ENCODE measurements around the gene TRAPPC12.

The TRAPPC12 gene

DNA sequence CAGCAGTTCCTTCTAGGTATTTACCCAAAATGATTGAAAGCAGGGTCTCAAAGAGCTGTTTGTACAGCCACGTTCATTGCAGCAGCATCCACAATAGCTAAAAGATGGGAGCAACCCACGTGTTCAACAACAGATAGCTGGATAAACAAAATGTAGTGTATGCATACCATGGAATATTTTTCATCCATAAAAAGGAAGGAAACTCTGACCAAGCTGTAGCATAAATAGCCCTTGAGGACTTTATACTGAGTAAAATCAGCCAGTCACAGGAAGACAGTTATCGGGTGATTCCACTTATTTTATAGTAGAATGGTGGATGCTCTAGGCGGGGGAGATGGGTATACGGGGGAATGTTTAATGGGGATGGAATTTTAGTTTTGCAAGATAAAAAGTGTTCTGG is 7.5 kb downstream of the TRAPPC12 start:
- no peak overlapping the region for H3K9ac ChIP-seq (ENCODE audit: low read length)
- H2BK15ac ChIP-seq (replicated peaks; ENCODE audit: low read depth) = no peak overlapping the region
- H3K56ac ChIP-seq (ENCODE audit: low read length) = no peak overlapping the region
- no peak overlapping the region for H2AK5ac ChIP-seq (ENCODE audit: low read length)
- WGBS (ENCODE audit: extremely low coverage, insufficient coverage, low lambda C conversion rate) = 100% methylated on average over 2 of the region's 5 CpGs
- no peak overlapping the region for H4K8ac ChIP-seq (ENCODE audit: low read depth, low read length)
- no peaks in the 10 kb centered on the region for H3K27me3 ChIP-seq (ENCODE audit: insufficient read depth, low read length, poor library complexity)
- no peak for DNase-seq
- H3K36me3 ChIP-seq (ENCODE audit: control insufficient read depth, insufficient read depth, low read length) = peaks cover 5% of the 10 kb centered on the region
- no peak overlapping the region for H2BK120ac ChIP-seq (ENCODE audit: low read depth, low read length)
- H3K18ac ChIP-seq (ENCODE audit: low read length) = no peak overlapping the region
- peaks cover 8% of the 10 kb centered on the region for H3K79me1 ChIP-seq (ENCODE audit: low read length)
- no peak overlapping the region for H3K27ac ChIP-seq (ENCODE audit: low read depth, low read length)
- H3K23ac ChIP-seq (ENCODE audit: low read length) = no peak overlapping the region
- H3K4me3 ChIP-seq (ENCODE audit: low read length) = no peak overlapping the region
- H2BK5ac ChIP-seq (ENCODE audit: low read length) = no peak overlapping the region
- no peak overlapping the region for H4K5ac ChIP-seq (ENCODE audit: low read length)
- no peaks in the 10 kb centered on the region for H3K79me2 ChIP-seq (ENCODE audit: control insufficient read depth, insufficient read depth, low read length)
- no peak overlapping the region for H3K4ac ChIP-seq (ENCODE audit: low read depth, low read length)
- H3K4me2 ChIP-seq (ENCODE audit: low read length) = no peak overlapping the region
- H3K4me1 ChIP-seq (ENCODE audit: control insufficient read depth, low read depth, low read length) = no peaks in the 10 kb centered on the region

DNA sequence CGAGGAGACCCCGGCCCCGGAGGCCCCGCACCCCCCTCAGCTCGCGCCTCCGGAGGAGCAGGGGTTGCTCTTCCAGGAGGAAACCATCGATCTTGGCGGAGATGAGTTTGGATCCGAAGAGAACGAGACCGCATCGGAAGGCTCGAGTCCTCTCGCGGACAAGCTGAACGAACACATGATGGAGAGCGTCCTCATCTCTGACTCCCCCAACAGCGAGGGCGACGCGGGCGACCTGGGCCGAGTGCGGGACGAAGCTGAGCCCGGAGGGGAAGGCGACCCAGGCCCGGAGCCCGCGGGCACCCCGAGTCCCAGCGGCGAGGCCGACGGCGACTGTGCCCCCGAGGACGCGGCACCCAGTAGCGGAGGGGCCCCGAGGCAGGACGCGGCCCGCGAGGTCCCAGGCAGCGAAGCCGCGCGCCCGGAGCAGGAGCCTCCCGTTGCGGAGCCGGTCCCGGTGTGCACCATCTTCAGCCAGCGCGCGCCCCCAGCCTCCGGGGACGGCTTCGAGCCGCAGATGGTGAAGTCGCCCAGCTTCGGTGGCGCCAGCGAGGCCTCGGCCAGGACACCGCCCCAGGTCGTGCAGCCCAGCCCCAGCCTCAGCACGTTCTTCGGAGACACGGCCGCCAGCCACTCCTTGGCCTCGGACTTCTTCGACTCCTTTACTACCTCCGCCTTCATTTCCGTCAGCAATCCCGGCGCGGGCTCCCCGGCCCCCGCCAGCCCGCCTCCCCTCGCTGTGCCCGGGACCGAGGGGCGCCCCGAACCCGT is 8.3 kb downstream of the TRAPPC12 start:
- no peak overlapping the region for H4K5ac ChIP-seq (ENCODE audit: low read length)
- H3K23ac ChIP-seq (ENCODE audit: low read length) = no peak overlapping the region
- H3K56ac ChIP-seq (ENCODE audit: low read length) = no peak overlapping the region
- H2BK120ac ChIP-seq (ENCODE audit: low read depth, low read length) = no peak overlapping the region
- H3K27ac ChIP-seq (ENCODE audit: low read depth, low read length) = no peak overlapping the region
- H3K18ac ChIP-seq (ENCODE audit: low read length) = no peak overlapping the region
- DNase-seq = no peak
- no peak overlapping the region for H2BK15ac ChIP-seq (replicated peaks; ENCODE audit: low read depth)
- no peak overlapping the region for H3K4me2 ChIP-seq (ENCODE audit: low read length)
- no peak overlapping the region for H2AK5ac ChIP-seq (ENCODE audit: low read length)
- H3K27me3 ChIP-seq (ENCODE audit: insufficient read depth, low read length, poor library complexity) = no peaks in the 10 kb centered on the region
- WGBS (ENCODE audit: extremely low coverage, insufficient coverage, low lambda C conversion rate) = no CpG with 5 or more reads among the region's 89 CpGs
- H4K8ac ChIP-seq (ENCODE audit: low read depth, low read length) = no peak overlapping the region
- no peak overlapping the region for H3K4me3 ChIP-seq (ENCODE audit: low read length)
- H3K79me2 ChIP-seq (ENCODE audit: control insufficient read depth, insufficient read depth, low read length) = no peaks in the 10 kb centered on the region
- H3K4me1 ChIP-seq (ENCODE audit: control insufficient read depth, low read depth, low read length) = no peaks in the 10 kb centered on the region
- H3K79me1 ChIP-seq (ENCODE audit: low read length) = peaks cover 9% of the 10 kb centered on the region
- H3K4ac ChIP-seq (ENCODE audit: low read depth, low read length) = no peak overlapping the region
- H3K36me3 ChIP-seq (ENCODE audit: control insufficient read depth, insufficient read depth, low read length) = peaks cover 4% of the 10 kb centered on the region
- H2BK5ac ChIP-seq (ENCODE audit: low read length) = no peak overlapping the region
- H3K9ac ChIP-seq (ENCODE audit: low read length) = no peak overlapping the region

DNA sequence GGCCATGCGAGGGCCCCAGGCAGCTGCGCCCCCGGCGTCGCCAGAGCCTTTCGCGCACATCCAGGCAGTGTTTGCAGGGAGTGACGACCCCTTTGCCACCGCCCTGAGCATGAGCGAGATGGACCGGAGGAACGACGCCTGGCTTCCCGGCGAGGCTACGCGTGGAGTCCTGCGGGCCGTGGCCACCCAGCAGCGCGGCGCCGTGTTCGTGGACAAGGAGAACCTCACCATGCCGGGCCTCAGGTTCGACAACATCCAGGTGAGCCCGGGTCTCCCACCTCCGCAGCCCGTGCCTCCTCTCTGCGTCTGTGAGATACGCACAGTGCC is 8.9 kb downstream of the TRAPPC12 start:
- no peak overlapping the region for H2BK120ac ChIP-seq (ENCODE audit: low read depth, low read length)
- DNase-seq = no peak
- no peak overlapping the region for H2BK5ac ChIP-seq (ENCODE audit: low read length)
- H3K27ac ChIP-seq (ENCODE audit: low read depth, low read length) = no peak overlapping the region
- no peak overlapping the region for H3K18ac ChIP-seq (ENCODE audit: low read length)
- H2AK5ac ChIP-seq (ENCODE audit: low read length) = no peak overlapping the region
- no peak overlapping the region for H3K56ac ChIP-seq (ENCODE audit: low read length)
- H4K8ac ChIP-seq (ENCODE audit: low read depth, low read length) = no peak overlapping the region
- peaks cover 4% of the 10 kb centered on the region for H3K36me3 ChIP-seq (ENCODE audit: control insufficient read depth, insufficient read depth, low read length)
- no peak overlapping the region for H3K4ac ChIP-seq (ENCODE audit: low read depth, low read length)
- no peaks in the 10 kb centered on the region for H3K79me2 ChIP-seq (ENCODE audit: control insufficient read depth, insufficient read depth, low read length)
- no peak overlapping the region for H3K4me2 ChIP-seq (ENCODE audit: low read length)
- no peak overlapping the region for H2BK15ac ChIP-seq (replicated peaks; ENCODE audit: low read depth)
- no peak overlapping the region for H3K23ac ChIP-seq (ENCODE audit: low read length)
- H3K4me3 ChIP-seq (ENCODE audit: low read length) = no peak overlapping the region
- no peaks in the 10 kb centered on the region for H3K4me1 ChIP-seq (ENCODE audit: control insufficient read depth, low read depth, low read length)
- peaks cover 9% of the 10 kb centered on the region for H3K79me1 ChIP-seq (ENCODE audit: low read length)
- no CpG with 5 or more reads among the region's 31 CpGs for WGBS (ENCODE audit: extremely low coverage, insufficient coverage, low lambda C conversion rate)
- H3K27me3 ChIP-seq (ENCODE audit: insufficient read depth, low read length, poor library complexity) = no peaks in the 10 kb centered on the region
- H3K9ac ChIP-seq (ENCODE audit: low read length) = no peak overlapping the region
- no peak overlapping the region for H4K5ac ChIP-seq (ENCODE audit: low read length)

DNA sequence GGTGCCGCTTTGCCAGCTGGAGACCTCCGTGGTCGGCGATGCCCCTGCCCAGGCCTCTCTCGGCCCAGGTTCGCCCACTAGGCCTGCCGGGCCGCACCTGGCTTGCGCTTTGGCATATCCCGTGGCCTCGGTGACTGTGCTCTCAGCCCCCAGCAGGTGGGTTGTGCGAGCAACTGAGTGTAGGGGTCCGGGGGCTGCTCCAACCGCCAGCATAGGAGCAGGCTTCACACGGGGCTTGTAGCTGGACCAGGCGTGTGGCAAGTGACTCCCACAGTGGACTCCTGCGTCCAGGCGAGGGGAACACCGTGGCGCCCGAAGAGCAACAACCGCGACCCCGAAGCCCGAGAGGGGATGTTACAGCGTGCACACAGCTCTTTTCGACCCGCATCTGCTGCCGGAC is 9.7 kb downstream of the TRAPPC12 start:
- H2BK120ac ChIP-seq (ENCODE audit: low read depth, low read length) = no peak overlapping the region
- WGBS (ENCODE audit: extremely low coverage, insufficient coverage, low lambda C conversion rate) = no CpG with 5 or more reads among the region's 29 CpGs
- no peak overlapping the region for H3K4ac ChIP-seq (ENCODE audit: low read depth, low read length)
- H3K9ac ChIP-seq (ENCODE audit: low read length) = no peak overlapping the region
- no peak overlapping the region for H3K27ac ChIP-seq (ENCODE audit: low read depth, low read length)
- no peak overlapping the region for H2BK5ac ChIP-seq (ENCODE audit: low read length)
- peaks cover 5% of the 10 kb centered on the region for H3K36me3 ChIP-seq (ENCODE audit: control insufficient read depth, insufficient read depth, low read length)
- no peak overlapping the region for H3K4me3 ChIP-seq (ENCODE audit: low read length)
- no peaks in the 10 kb centered on the region for H3K27me3 ChIP-seq (ENCODE audit: insufficient read depth, low read length, poor library complexity)
- no peak overlapping the region for H2BK15ac ChIP-seq (replicated peaks; ENCODE audit: low read depth)
- no peaks in the 10 kb centered on the region for H3K79me2 ChIP-seq (ENCODE audit: control insufficient read depth, insufficient read depth, low read length)
- no peak overlapping the region for H2AK5ac ChIP-seq (ENCODE audit: low read length)
- no peaks in the 10 kb centered on the region for H3K4me1 ChIP-seq (ENCODE audit: control insufficient read depth, low read depth, low read length)
- H3K56ac ChIP-seq (ENCODE audit: low read length) = no peak overlapping the region
- no peak overlapping the region for H3K23ac ChIP-seq (ENCODE audit: low read length)
- DNase-seq = no peak
- no peak overlapping the region for H4K5ac ChIP-seq (ENCODE audit: low read length)
- H3K79me1 ChIP-seq (ENCODE audit: low read length) = peaks cover 9% of the 10 kb centered on the region
- H3K18ac ChIP-seq (ENCODE audit: low read length) = no peak overlapping the region
- H3K4me2 ChIP-seq (ENCODE audit: low read length) = no peak overlapping the region
- H4K8ac ChIP-seq (ENCODE audit: low read depth, low read length) = no peak overlapping the region

DNA sequence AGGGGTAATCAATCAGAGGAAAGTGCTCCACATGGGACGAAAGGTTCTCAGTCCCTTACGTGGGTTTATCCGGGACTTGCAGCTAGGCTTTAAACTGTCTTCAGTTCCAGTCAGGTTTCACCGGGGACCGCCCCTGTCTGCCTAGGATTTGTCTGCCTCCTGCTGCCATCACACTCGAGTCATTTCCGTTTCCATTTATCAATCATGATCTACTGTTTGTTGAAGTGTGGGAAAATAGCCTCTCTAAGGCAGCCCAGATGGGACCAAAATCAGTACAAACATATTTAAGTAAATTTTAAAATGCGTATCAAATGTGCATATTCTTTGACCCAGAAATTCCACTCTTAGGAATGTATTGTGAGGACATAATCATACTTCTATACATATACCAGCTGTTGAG is 10.5 kb downstream of the TRAPPC12 start:
- no peak overlapping the region for H3K56ac ChIP-seq (ENCODE audit: low read length)
- no peak overlapping the region for H3K18ac ChIP-seq (ENCODE audit: low read length)
- no peak overlapping the region for H3K4me3 ChIP-seq (ENCODE audit: low read length)
- no CpG with 5 or more reads among the region's 8 CpGs for WGBS (ENCODE audit: extremely low coverage, insufficient coverage, low lambda C conversion rate)
- peaks cover 5% of the 10 kb centered on the region for H3K36me3 ChIP-seq (ENCODE audit: control insufficient read depth, insufficient read depth, low read length)
- H3K27me3 ChIP-seq (ENCODE audit: insufficient read depth, low read length, poor library complexity) = no peaks in the 10 kb centered on the region
- H2BK15ac ChIP-seq (replicated peaks; ENCODE audit: low read depth) = no peak overlapping the region
- H3K79me1 ChIP-seq (ENCODE audit: low read length) = peaks cover 9% of the 10 kb centered on the region
- no peak overlapping the region for H2BK5ac ChIP-seq (ENCODE audit: low read length)
- H3K23ac ChIP-seq (ENCODE audit: low read length) = no peak overlapping the region
- no peak overlapping the region for H2AK5ac ChIP-seq (ENCODE audit: low read length)
- H4K8ac ChIP-seq (ENCODE audit: low read depth, low read length) = no peak overlapping the region
- no peaks in the 10 kb centered on the region for H3K4me1 ChIP-seq (ENCODE audit: control insufficient read depth, low read depth, low read length)
- no peak overlapping the region for H3K27ac ChIP-seq (ENCODE audit: low read depth, low read length)
- H3K4ac ChIP-seq (ENCODE audit: low read depth, low read length) = no peak overlapping the region
- no peak overlapping the region for H4K5ac ChIP-seq (ENCODE audit: low read length)
- no peak overlapping the region for H3K9ac ChIP-seq (ENCODE audit: low read length)
- H3K79me2 ChIP-seq (ENCODE audit: control insufficient read depth, insufficient read depth, low read length) = no peaks in the 10 kb centered on the region
- no peak overlapping the region for H2BK120ac ChIP-seq (ENCODE audit: low read depth, low read length)
- no peak for DNase-seq
- H3K4me2 ChIP-seq (ENCODE audit: low read length) = no peak overlapping the region

DNA sequence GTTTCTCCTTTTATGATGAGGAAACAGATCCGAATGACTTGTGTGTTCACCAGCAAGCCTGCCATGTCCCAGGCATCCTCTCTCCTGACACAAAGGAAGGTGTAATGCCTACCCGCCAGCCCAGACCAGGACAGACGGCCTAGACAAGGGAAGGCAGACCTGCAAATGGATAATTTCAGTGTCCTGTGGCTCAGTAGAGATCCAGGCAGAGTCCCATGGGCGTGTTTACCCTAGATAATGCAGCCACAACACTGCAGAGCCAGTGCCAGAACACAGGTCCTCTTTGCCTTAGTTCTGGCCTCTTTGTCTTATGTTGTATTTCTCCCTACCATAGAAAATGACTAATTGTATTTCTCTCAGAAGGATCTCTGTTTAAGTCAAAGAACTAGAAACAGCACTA is 12.7 kb downstream of the TRAPPC12 start:
- peaks cover 5% of the 10 kb centered on the region for H3K36me3 ChIP-seq (ENCODE audit: control insufficient read depth, insufficient read depth, low read length)
- H3K23ac ChIP-seq (ENCODE audit: low read length) = no peak overlapping the region
- H2BK15ac ChIP-seq (replicated peaks; ENCODE audit: low read depth) = no peak overlapping the region
- no peak overlapping the region for H3K9ac ChIP-seq (ENCODE audit: low read length)
- H3K4me2 ChIP-seq (ENCODE audit: low read length) = no peak overlapping the region
- H3K56ac ChIP-seq (ENCODE audit: low read length) = no peak overlapping the region
- H3K79me2 ChIP-seq (ENCODE audit: control insufficient read depth, insufficient read depth, low read length) = no peaks in the 10 kb centered on the region
- H4K8ac ChIP-seq (ENCODE audit: low read depth, low read length) = no peak overlapping the region
- no peak overlapping the region for H2BK120ac ChIP-seq (ENCODE audit: low read depth, low read length)
- no CpG with 5 or more reads among the region's 4 CpGs for WGBS (ENCODE audit: extremely low coverage, insufficient coverage, low lambda C conversion rate)
- no peak overlapping the region for H2BK5ac ChIP-seq (ENCODE audit: low read length)
- no peak overlapping the region for H3K4ac ChIP-seq (ENCODE audit: low read depth, low read length)
- no peak for DNase-seq
- no peak overlapping the region for H3K27ac ChIP-seq (ENCODE audit: low read depth, low read length)
- no peak overlapping the region for H3K4me3 ChIP-seq (ENCODE audit: low read length)
- H3K4me1 ChIP-seq (ENCODE audit: control insufficient read depth, low read depth, low read length) = no peaks in the 10 kb centered on the region
- no peak overlapping the region for H2AK5ac ChIP-seq (ENCODE audit: low read length)
- no peak overlapping the region for H4K5ac ChIP-seq (ENCODE audit: low read length)
- no peak overlapping the region for H3K18ac ChIP-seq (ENCODE audit: low read length)
- H3K79me1 ChIP-seq (ENCODE audit: low read length) = peaks cover 5% of the 10 kb centered on the region
- no peaks in the 10 kb centered on the region for H3K27me3 ChIP-seq (ENCODE audit: insufficient read depth, low read length, poor library complexity)

All from mesendoderm (in vitro differentiated cells).